Activated naive CD8-positive, alpha-beta T cell treated with anti-CD3 and anti-CD28 coated beads, Interleukin-2, amount 10 ng/mL, durations not matched to agents 7 days and 5 days (primary cell): ENCODE results near the gene MAP4K4. TPM values are rescaled to one million over a fixed set of nuclear protein-coding genes. Genes with fewer than 3 reads are reported as not detected.

Experiments
- ATAC-seq: fragments of 150-1000 bp; cut with Tn5 transposase; one replicate; pipeline ENCODE4 v1.10.0; 2021; ENCODE audit warnings: low read depth, moderate library complexity
- POLR2A ChIA-PET: fragments of 350-600 bp; sonication (Branson Sonifier 250); formaldehyde crosslinking; loops from one replicate; lab custom pipeline; 2021; ENCODE audit warnings: antibody characterized with exemption; lab: Charles Lee
- DNase-seq: peaks from one replicate; pipeline ENCODE4 v3.0.0; 2021
- H3K27ac Mint-ChIP-seq: one replicate; pipeline ENCODE4 v1.8.0; 2022; ENCODE audit warnings: mild to moderate bottlenecking, mixed read lengths
- H3K27me3 Mint-ChIP-seq: one replicate; pipeline ENCODE4 v1.8.0; 2022; ENCODE audit warnings: mild to moderate bottlenecking, moderate library complexity, mixed read lengths
- H3K36me3 Mint-ChIP-seq: one replicate; pipeline ENCODE4 v1.8.0; 2021; ENCODE audit warnings: mild to moderate bottlenecking, mixed read lengths
- H3K4me1 Mint-ChIP-seq: one replicate; pipeline ENCODE4 v1.8.0; 2021; ENCODE audit warnings: mixed read lengths
- H3K4me3 Mint-ChIP-seq: one replicate; pipeline ENCODE4 v1.8.0; 2022; ENCODE audit warnings: mild to moderate bottlenecking, moderate library complexity, mixed read lengths
- H3K9me3 Mint-ChIP-seq: one replicate; pipeline ENCODE4 v1.8.0; 2021; ENCODE audit warnings: mixed read lengths
- total RNA-seq, 2 experiments: library from RNA; stranded (reverse); gene quantifications; one replicate each; pipeline ENCODE4 v1.2.3, GENCODE V29; 2021

The MAP4K4 gene
- 10 to 100 TPM; 79.8 to 84.5 TPM for total RNA-seq

DNA sequence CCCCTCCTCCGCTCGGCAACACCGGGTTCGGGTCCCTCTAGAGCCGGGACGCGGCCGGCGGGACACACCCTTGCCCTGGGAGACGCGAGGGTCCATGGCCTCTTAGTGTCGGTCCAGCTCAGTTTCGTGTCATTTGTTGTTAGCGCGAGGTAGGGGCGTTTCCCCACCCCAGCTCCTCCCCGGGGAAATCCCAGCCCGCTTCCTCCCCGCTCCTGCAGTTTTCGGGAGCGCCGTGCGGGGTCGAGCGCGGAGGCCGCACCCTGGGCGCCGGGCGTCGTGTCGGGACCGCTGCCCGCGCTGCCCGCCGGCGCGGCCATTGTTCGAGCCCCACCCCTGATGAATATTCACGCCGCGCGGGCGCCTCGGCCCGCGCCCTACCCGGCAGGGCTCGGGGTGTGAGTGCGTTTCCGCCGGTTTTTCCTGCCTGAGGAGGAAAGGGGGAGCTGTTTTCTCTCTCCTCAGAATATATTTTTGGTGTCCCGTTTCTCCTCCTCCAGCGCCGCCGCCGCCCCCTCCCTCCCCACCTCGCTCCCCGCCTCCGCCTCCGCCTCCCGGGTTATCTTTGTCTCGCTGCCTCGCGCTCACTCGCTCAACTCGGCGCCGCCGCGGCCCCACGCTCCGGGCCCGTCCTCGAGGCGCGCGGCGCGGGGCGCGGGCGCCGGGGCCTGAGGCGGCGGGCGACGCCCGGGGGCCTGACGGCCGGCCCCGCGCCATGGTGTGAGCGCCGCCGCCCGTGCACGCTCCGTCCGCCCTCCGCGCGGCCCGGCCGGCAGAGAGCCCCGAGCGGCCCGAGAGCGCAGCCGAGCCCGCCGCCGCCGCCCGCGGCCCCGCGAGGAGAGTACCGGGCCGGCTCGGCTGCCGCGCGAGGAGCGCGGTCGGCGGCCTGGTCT is at the start of gene MAP4K4:
Gene MAP4K4, plus strand, starts transcription at position 584 of the 890 bp plus-strand sequence. CDS start 374 bp downstream, outside the sequence.
- Mint-ChIP-seq H3K9me3 (peaks cover 3% of the 10 kb centered on the region), H3K4me3 (peak within 1 kb of the TSS; percentile 90), H3K27ac (peak within 1 kb of the TSS; percentile 93), H3K36me3 (peaks cover 13% of the 10 kb centered on the region), H3K4me1 (peaks cover 21% of the 10 kb centered on the region), H3K27me3 (peaks cover 2% of the 10 kb centered on the region)
- DNase-seq: peak; percentile 78
- peak; percentile 68 for ATAC-seq
- POLR2A ChIA-PET: interaction anchor here (0.9 to 2.5 kb wide), 7 partner anchors 9 to 223 kb away, joined by 3 to 14 read pairs (median 6); partner anchors contain the start of gene RFX8

DNA sequence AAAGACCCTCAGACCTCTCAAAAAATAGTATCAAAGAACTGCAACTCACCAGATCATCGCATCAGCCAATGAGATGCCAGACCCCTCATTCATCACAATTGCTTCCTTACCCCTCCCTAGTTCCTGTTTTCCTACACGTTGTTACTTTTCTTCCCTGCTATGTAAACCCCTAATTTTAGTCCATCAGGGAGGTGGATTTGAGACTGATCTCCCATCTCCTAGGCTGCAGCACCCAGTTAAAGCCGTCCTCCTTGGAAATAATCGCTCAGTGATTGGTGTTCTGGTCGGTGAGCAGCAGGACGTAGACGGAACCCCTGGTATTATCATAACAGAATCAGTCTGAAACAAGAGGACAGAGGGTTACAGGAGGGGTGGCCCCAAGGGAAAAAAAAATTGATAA is 44.0 kb upstream of the MAP4K4 start:
- POLR2A ChIA-PET: no interaction called here
- ATAC-seq (no peak), DNase-seq (no peak)
- H3K4me1 Mint-ChIP-seq: peaks cover 10% of the 10 kb centered on the region
- H3K4me3 Mint-ChIP-seq: no peak overlapping the region
- no peaks in the 10 kb centered on the region for H3K9me3 Mint-ChIP-seq
- no peak overlapping the region for H3K27ac Mint-ChIP-seq
- H3K36me3 Mint-ChIP-seq: no peaks in the 10 kb centered on the region
- no peaks in the 10 kb centered on the region for H3K27me3 Mint-ChIP-seq

DNA sequence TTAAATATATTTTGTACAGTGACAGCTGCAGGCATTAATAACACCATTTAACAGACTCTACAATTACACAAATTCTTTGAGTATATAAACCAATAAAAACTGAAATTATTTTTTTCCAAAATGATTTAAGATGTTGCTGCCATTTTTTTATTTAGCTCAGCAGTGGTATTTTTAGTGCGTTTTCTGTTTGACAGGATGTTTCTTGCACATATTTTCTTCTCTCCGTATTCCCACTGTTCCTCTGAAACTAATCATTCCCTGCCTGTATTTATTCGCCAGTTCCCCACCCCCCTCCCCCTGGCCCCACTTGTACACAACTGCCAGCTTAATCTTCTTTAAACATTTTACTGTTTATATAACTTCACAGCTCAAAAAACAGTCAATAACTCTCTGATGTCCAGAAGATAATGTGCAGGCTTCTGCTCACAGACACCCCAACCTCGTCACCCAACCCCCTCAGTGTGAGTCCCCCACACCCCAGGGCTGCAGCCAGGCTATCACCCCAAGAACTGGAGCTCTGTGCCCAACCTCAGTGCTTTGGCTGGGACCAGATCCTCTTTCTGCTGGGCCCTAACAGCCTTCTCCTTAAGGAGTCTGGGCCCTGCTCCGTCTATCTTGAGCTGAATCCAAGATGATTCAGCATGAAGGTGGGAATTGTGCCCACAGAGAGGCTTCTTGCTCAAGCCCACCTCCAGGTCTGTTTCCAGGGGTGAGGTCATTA is 41.6 kb upstream of the MAP4K4 start:
- Mint-ChIP-seq H3K4me3 (no peak overlapping the region), H3K27me3 (no peaks in the 10 kb centered on the region), H3K9me3 (no peaks in the 10 kb centered on the region), H3K4me1 (peaks cover 10% of the 10 kb centered on the region), H3K36me3 (no peaks in the 10 kb centered on the region), H3K27ac (no peak overlapping the region)
- ATAC-seq (no peak), DNase-seq (no peak)
- POLR2A ChIA-PET: interaction anchor here (0.6 kb wide), 1 partner anchor 24 kb away, joined by 4 read pairs; no protein-coding TSS in a partner anchor

DNA sequence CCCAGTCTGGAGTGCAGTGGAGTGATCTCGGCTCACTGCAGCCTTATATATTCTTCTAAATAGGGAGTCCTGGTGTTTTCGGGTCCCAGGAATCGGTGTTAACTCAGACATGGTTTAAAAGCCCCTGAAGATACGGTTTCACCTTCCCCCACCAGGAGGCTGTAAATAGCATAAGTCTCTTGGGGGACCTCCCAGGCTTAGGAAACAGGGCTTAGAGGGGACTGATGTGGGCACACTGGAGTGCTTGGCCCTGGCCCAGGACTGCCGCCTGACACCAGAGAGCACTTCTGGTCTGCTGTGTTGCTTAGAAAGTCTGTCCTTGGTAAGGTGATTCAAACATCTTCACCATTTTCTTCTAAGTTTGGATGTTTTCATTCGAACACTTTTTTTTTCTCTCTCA is 39.7 kb upstream of the MAP4K4 start:
- POLR2A ChIA-PET: no interaction called here
- DNase-seq (no peak), ATAC-seq (no peak)
- no peaks in the 10 kb centered on the region for H3K4me1 Mint-ChIP-seq
- no peak overlapping the region for H3K27ac Mint-ChIP-seq
- no peak overlapping the region for H3K4me3 Mint-ChIP-seq
- no peaks in the 10 kb centered on the region for H3K9me3 Mint-ChIP-seq
- no peaks in the 10 kb centered on the region for H3K27me3 Mint-ChIP-seq
- no peaks in the 10 kb centered on the region for H3K36me3 Mint-ChIP-seq

DNA sequence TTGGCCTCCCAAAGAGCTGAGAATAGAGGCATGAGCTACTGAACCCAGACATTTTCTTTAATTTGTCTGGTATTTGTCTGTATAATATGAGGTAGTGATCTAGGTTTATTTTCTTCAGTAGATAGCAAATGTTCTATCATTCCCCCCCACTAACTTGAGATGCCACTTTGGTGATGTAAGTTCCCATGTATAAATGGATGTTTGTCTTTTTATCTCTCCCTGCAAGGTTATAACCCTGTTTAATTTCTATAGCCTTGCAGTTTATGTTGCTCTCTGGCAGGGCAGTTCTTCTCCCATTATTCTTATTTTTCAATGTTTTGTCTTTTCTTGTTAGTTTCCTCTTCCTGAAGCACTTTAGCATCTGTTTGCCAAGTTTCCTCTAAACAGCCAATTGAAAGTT is 39.1 kb upstream of the MAP4K4 start:
- Mint-ChIP-seq H3K4me1 (no peaks in the 10 kb centered on the region), H3K9me3 (no peaks in the 10 kb centered on the region), H3K27ac (no peak overlapping the region), H3K27me3 (no peaks in the 10 kb centered on the region), H3K4me3 (no peak overlapping the region), H3K36me3 (no peaks in the 10 kb centered on the region)
- DNase-seq (no peak), ATAC-seq (no peak)
- POLR2A ChIA-PET: no interaction called here

DNA sequence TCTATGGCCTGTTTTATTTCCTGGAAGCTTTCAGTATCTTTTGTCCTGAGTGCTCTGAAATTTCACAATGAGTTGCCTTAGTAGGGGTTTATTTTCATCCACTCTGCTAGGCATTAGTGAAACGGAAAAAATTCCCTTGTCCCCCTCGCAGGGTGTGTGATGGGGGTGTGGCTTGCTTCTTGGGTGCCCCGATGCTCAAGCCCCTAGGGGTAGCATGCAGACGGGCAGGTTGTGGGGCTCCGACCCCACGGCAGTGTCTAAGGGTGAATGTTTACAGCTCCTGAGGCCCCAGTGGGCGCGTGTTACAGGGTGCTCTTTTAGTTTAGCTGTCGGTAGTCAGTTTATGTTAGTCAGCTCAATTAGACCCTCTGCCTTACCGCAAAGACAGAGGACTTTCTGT is 32.2 kb upstream of the MAP4K4 start:
- Mint-ChIP-seq H3K27ac (no peak overlapping the region), H3K36me3 (peaks cover under 1% of the 10 kb centered on the region), H3K9me3 (peaks cover 4% of the 10 kb centered on the region), H3K27me3 (no peaks in the 10 kb centered on the region), H3K4me3 (no peak overlapping the region), H3K4me1 (no peaks in the 10 kb centered on the region)
- DNase-seq (no peak), ATAC-seq (no peak)
- POLR2A ChIA-PET: no interaction called here

DNA sequence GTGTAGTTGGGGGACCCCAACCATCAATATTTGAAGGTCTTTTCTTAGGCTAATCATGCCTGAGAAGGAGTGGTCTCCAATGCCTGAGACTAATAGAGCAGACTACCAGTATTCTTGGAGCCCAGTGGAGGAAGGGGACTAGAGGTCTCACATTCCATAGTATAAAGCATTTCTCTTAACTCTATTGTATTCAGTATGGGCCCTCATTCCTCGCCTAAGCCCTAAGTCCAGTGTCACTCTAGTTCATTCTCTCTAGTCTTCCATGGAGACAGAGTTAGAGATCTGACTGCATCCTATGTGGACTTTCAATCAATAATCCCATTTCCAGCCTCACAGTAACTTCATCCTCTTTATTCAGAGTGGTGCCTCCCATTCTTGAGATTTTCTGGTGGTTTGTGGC is 29.7 kb upstream of the MAP4K4 start:
- POLR2A ChIA-PET: no interaction called here
- ATAC-seq (no peak), DNase-seq (no peak)
- no peaks in the 10 kb centered on the region for H3K4me1 Mint-ChIP-seq
- H3K36me3 Mint-ChIP-seq: peaks cover 10% of the 10 kb centered on the region
- no peak overlapping the region for H3K4me3 Mint-ChIP-seq
- H3K27ac Mint-ChIP-seq: no peak overlapping the region
- no peaks in the 10 kb centered on the region for H3K27me3 Mint-ChIP-seq
- peaks cover 11% of the 10 kb centered on the region for H3K9me3 Mint-ChIP-seq

DNA sequence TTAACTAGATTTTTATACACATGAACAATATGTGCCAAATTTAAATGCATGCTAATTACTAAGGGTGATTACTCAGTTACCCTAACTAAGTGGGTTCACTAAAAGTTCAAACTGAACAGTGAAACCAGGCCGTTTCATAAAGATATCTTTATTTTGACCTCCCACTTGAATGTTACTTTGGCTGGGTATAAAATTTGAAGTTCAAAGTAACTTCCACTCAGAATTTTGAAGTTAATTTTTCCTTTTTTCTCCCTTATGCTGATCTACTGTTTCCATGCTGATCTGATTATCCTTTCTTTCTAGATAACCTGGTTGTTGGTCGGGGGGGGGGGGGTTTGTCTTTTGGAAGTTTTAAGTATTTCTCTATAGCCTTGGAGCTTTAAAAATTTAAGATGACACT is 25.5 kb upstream of the MAP4K4 start:
- POLR2A ChIA-PET: interaction anchor here (0.7 kb wide), 1 partner anchor 17 kb away, joined by 3 read pairs; no protein-coding TSS in a partner anchor
- ATAC-seq (no peak), DNase-seq (no peak)
- H3K27ac Mint-ChIP-seq: no peak overlapping the region
- no peaks in the 10 kb centered on the region for H3K27me3 Mint-ChIP-seq
- no peaks in the 10 kb centered on the region for H3K4me1 Mint-ChIP-seq
- H3K36me3 Mint-ChIP-seq: peaks cover 16% of the 10 kb centered on the region
- H3K4me3 Mint-ChIP-seq: no peak overlapping the region
- peaks cover 13% of the 10 kb centered on the region for H3K9me3 Mint-ChIP-seq

DNA sequence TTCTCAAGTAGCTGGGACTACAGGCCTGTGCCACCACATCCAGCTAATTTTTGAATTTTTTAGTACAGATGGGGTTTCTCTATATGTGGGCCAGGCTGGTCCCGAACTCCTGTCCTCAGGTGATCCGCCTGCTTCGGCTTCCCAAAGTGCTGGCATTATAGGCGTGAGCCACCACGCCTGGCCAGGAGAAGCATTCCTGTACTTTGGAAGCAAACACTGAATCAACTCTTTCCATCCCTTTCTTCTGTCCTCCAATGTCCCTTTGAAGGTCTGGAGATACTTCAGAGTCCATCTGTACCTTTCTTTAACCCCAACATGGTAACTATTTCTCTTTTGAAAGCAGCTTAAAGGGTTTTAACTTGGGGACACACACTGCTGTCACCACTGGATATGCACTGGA is 23.6 kb upstream of the MAP4K4 start:
- no peaks in the 10 kb centered on the region for H3K4me1 Mint-ChIP-seq
- POLR2A ChIA-PET: no interaction called here
- H3K36me3 Mint-ChIP-seq: peaks cover 16% of the 10 kb centered on the region
- H3K27me3 Mint-ChIP-seq: no peaks in the 10 kb centered on the region
- peaks cover 16% of the 10 kb centered on the region for H3K9me3 Mint-ChIP-seq
- no peak overlapping the region for H3K27ac Mint-ChIP-seq
- DNase-seq: no peak
- no peak for ATAC-seq
- H3K4me3 Mint-ChIP-seq: no peak overlapping the region

DNA sequence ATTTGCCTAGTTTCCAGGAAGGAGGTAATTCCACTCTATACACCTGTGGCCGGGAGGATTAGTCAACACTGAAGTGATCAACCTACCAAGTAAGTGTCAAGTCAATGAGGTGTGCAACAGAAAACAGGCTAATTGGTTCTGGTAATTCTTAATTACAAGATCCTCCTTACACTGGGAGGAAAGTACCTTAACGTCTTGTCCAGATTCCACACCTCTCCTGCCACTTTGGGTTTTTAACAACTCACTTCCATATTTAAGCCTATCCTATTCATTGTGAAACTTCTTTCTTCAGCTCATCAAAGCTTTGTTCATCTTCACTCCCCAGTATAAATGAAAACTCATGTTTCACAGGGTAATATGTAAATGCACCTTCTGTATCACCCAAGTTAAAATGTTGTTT is 22.0 kb upstream of the MAP4K4 start:
- Mint-ChIP-seq H3K36me3 (peaks cover 13% of the 10 kb centered on the region), H3K27ac (no peak overlapping the region), H3K4me1 (no peaks in the 10 kb centered on the region), H3K4me3 (no peak overlapping the region), H3K27me3 (no peaks in the 10 kb centered on the region), H3K9me3 (peaks cover 12% of the 10 kb centered on the region)
- POLR2A ChIA-PET: no interaction called here
- DNase-seq: no peak
- ATAC-seq: no peak

DNA sequence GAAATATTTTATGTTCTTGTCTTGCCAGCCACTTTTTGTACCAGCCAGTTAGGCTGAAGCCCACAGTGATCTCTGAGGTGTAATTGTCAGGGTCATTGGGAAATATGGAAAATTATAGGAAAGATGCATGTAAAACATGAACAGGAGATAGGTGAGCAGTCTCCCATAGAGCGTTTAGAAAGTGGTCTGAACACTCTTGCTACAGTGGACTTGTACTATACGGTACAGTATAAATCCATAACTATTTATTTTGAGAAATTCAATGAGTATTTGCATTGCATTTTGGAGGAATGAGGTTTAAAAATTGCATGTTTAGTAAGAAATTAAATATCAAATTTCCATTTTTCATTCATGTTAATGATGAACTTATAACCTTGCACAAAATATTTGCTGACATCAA is 20.8 kb upstream of the MAP4K4 start:
- no peak for ATAC-seq
- H3K36me3 Mint-ChIP-seq: peaks cover 12% of the 10 kb centered on the region
- no peak overlapping the region for H3K4me3 Mint-ChIP-seq
- H3K9me3 Mint-ChIP-seq: peaks cover 9% of the 10 kb centered on the region
- no peak for DNase-seq
- H3K27ac Mint-ChIP-seq: no peak overlapping the region
- POLR2A ChIA-PET: no interaction called here
- H3K27me3 Mint-ChIP-seq: no peaks in the 10 kb centered on the region
- H3K4me1 Mint-ChIP-seq: no peaks in the 10 kb centered on the region

DNA sequence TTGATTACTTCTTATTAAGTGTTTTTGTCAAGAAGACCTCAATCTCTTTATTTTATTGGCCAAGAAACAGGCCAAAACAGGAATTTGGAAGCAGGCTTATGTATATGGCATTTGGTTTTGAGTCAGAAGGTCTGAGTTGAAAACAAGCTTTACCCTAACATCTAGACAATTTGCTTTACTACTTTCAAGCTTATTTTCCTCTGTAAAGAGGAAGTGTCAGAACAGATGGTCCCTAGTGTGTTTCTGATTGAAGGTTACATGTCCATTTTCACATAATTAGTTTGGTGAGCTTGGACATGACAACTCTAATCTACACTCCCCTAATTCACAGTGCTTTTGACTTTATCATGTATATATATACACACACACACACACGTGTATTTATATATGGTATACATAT is 19.8 kb upstream of the MAP4K4 start:
- Mint-ChIP-seq H3K27ac (no peak overlapping the region), H3K27me3 (no peaks in the 10 kb centered on the region), H3K9me3 (peaks cover 8% of the 10 kb centered on the region), H3K4me1 (no peaks in the 10 kb centered on the region), H3K36me3 (peaks cover 6% of the 10 kb centered on the region), H3K4me3 (no peak overlapping the region)
- POLR2A ChIA-PET: no interaction called here
- DNase-seq: no peak
- no peak for ATAC-seq

DNA sequence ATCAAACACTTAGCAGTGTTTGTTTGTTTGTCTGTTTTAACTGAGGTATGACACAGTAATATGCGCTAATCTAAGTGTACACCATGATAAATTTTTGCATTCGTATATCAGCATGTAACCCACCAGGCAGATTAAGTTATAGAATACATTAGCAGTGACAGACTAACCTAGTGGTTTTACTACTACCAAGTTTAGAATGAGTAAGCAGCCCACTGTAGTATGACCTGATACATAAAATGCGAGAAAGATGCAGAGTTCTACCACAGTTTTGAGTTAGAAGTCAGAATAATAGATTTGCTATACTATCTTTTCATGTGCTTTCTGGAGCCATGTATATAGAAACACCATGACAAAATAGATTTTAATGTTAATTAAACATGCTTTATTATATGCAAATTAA is 19.1 kb upstream of the MAP4K4 start:
- H3K27ac Mint-ChIP-seq: no peak overlapping the region
- H3K4me3 Mint-ChIP-seq: no peak overlapping the region
- peaks cover 8% of the 10 kb centered on the region for H3K9me3 Mint-ChIP-seq
- H3K36me3 Mint-ChIP-seq: peaks cover 6% of the 10 kb centered on the region
- DNase-seq (no peak), ATAC-seq (no peak)
- H3K27me3 Mint-ChIP-seq: no peaks in the 10 kb centered on the region
- POLR2A ChIA-PET: no interaction called here
- H3K4me1 Mint-ChIP-seq: no peaks in the 10 kb centered on the region
